Measurements from ENCODE around the gene SEMG2.

SEMG2 gene

DNA sequence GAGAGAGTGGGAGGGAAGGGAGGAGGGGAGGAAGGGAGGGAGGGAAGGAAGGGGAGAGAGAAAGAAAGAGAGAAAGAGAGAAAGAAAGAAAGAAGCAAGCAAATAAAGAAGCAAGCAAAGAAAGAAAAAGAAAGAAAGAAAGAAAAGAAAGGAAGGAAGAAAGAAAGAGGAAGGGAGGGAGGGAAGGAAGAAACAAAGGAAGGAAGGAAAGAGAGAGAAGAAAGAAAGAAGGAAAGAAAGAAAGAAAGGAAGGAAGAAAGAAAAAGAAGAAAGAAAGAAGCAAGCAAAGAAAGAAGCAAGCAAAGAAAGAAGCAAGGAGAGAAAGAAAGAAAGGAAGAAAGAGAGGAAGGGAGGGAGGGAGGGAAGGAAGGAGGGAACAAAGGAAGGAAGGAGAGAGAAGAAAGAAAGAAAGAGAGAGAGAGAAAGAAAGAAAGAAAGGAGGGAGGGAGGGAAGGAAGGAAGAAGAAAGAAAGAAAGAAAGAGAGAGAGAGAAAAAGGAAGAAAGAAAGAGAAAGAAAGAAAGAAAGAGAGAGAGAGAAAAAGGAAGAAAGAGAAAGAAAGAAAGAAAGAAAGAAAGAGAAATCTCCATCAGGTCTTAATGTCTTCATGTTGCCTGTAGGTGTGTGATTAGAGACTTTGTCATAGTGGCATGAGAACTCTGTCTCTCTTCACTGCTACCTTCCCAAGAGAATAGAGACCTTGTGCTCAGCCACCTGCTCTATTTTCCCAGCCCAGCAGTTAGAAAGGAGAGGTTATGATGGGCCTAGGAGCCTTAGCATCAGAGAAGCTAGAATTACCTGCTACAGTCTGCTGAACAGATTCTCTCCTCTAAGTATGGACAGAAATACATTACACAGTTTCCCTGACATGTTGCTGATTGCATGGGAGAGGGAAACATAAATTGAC is 9.4 kb upstream of the SEMG2 start:
- TF ChIP-seq, protein P1, sequence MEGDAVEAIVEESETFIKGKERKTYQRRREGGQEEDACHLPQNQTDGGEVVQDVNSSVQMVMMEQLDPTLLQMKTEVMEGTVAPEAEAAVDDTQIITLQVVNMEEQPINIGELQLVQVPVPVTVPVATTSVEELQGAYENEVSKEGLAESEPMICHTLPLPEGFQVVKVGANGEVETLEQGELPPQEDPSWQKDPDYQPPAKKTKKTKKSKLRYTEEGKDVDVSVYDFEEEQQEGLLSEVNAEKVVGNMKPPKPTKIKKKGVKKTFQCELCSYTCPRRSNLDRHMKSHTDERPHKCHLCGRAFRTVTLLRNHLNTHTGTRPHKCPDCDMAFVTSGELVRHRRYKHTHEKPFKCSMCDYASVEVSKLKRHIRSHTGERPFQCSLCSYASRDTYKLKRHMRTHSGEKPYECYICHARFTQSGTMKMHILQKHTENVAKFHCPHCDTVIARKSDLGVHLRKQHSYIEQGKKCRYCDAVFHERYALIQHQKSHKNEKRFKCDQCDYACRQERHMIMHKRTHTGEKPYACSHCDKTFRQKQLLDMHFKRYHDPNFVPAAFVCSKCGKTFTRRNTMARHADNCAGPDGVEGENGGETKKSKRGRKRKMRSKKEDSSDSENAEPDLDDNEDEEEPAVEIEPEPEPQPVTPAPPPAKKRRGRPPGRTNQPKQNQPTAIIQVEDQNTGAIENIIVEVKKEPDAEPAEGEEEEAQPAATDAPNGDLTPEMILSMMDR (IDR thresholded peaks at IDR 0.05), result no peak

DNA sequence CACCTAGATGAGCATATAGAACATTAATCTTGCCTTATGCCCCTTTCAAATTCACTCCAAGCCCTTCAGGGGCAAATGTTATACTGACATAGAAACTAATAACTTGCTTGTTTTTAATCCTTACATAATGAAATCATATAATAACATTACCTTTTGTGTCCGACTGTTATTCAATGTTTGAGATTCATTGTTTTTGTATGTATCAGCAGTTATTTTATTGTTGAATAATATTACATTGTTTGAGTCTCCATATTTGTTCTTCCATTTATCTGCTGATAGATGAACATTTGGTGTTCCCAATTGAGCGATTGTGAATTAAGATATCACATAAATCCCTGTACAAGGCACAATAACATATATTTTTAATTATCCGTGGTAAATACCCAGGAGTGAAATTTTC is 8.3 kb upstream of the SEMG2 start:
- TF ChIP-seq, protein P1 (IDR thresholded peaks at IDR 0.05), result no peak

DNA sequence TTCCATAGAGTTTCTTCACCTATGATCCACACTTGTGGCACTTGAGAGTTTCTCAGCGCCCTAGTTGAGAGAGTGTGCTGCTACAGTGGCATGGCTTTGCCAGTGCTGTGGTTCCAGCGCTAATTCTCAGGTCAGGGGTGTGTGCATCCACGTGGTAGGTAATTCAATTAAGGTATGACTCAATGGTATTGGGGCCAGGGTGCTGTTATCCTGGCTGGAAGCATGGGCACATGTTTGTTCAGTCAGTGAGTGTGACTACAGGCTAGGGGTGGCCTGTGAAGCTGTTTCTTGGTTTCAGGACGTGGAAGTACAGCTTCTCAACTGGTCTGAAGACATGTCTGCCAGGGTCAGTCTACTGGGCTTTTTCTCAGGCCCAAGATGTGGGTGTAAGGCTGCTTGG is 3.0 kb upstream of the SEMG2 start:
- TF ChIP-seq, protein P1 (IDR thresholded peaks at IDR 0.05), result no peak

DNA sequence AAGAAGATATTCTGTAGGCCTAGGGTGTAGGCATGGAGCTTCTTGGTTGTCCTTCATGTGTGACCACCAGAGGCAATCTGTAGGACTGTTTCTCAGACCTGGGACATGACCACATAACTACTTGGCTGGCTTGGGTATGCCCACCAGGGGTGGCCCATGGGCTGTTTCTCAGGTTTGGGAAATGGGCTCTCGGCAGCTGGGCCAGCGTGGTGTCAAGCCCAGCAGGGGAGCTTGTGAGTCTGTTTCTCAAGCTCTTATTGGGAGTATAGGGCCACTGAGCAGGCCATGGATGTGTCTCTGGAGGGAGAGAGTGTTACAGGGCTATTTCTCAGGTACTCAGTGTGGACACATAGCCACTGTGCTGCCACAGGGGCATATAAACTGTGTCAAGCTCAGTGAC is 2.5 kb upstream of the SEMG2 start:
- TF ChIP-seq, protein P1 (IDR thresholded peaks at IDR 0.05), result no peak

DNA sequence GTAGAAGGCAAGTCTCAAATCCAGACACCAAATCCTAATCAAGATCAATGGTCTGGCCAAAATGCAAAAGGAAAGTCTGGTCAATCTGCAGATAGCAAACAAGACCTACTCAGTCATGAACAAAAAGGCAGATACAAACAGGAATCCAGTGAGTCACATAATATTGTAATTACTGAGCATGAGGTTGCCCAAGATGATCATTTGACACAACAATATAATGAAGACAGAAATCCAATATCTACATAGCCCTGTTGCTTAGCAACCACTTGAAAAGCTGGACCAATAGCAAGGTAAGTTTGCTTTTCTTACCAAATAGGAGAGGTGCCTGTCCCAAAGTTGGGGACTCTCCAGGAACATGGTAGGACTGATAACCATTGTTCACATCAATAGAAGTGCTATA is 2.0 kb downstream of the SEMG2 start:
- TF ChIP-seq, protein P1 (IDR thresholded peaks at IDR 0.05), result no peak

DNA sequence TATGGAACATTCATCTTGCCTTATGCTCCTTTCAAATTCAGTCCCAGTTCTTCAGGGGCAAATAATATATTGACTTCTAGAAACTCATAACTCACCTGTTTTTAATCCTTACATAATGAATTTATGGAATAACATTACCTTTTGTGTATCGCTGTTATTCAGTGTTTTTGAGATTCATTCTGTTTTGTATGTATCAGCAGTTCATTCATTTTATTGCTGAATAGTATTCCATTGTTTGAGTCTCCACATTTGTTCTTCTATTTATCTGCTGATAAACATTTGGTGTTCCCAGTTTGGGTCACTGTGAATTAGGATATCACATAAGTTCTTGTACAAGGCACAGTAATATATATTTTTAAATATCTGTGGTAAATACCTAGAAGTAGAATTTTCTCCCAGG is 5.1 kb downstream of the SEMG2 start:
- TF ChIP-seq, protein P1 (IDR thresholded peaks at IDR 0.05), result no peak

DNA sequence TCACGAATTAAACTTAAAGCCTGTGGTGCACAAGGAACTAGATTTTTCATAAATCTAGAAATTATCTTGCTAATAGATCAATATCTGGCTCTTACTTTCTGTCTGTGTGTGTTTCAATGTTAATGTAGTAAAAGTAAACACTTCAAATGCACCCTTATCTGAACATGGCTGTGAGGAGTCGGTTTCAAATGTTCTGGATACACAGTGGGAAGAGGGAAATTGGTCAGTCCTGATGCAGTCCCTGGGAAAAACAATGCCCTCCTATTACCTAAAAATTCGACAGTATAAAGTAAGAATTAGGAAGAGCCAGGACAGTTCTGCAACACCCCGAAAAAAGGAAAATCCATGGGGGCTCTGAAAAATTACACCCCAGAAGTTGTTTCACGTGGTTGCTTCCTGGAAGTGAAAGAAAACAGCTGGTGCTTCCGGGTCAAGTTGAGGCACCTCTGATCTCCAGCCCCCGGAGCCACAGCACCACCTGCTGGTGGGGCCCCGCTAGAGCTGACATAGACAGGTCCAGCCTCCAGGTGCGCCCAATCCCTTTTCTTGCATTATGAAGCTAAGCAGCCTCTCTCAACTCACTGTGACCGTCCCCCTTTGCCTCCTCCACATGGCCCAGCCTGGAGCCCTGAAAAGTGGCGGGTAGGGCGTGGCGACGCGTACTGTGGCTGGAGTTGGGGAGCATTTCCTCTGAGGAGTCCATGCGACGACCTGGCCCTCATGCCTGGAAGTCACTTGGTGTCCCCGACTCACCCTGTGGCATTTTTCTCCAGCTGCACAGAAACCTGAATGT is 8.3 kb downstream of the SEMG2 start:
- TF ChIP-seq, protein P1 (IDR thresholded peaks at IDR 0.05), result peak; percentile 50; the same call in 1 of the 2 replicates

Measured in LNCAP (cell line).